ENCODE results near the gene LEMD3.

GRCh38 chr12:65280306-65280705 is 110.9 kb downstream of the LEMD3 start:
- no peak for TF ChIP-seq TAF1 (IDR thresholded peaks at IDR 0.05; ENCODE audit: borderline replicate concordance, insufficient read depth, low read length)
- TF ChIP-seq REST (IDR thresholded peaks at IDR 0.05; ENCODE audit: insufficient read depth in 1 of 2, low read depth in 2 of 2, low read length in 2 of 2) = no peak
- no peak for TF ChIP-seq POLR2AphosphoS5 (IDR thresholded peaks at IDR 0.05; ENCODE audit: low read depth, low read length)
